ENCODE data around the gene TGFB3. TPM values are rescaled to one million over a fixed set of nuclear protein-coding genes. Genes with fewer than 3 reads are reported as not detected.

TGFB3 gene
- total RNA-seq, 6 experiments from 2014 or later, result 4.3 to 60.1 (median 6.5) TPM

- intact Hi-C loops (cut with DNase I), result loop anchor here (5.0 to 10.0 kb wide), 2 partner anchors 78 to 270 kb away; no protein-coding TSS in a partner anchor
- 1% methylated on average over 15 of the region's 77 CpGs for WGBS (ENCODE audit: insufficient coverage, low coverage, low lambda C conversion rate, missing lambda C conversion rate)
- peak; percentile 84 to 88 (median 87) for DNase-seq
These were observed 647 bp upstream of the TGFB3 start for GRCh38 chr14:75982266-75983018.

GRCh38 chr14:75980856-75981255, 939 bp downstream of the TGFB3 start:
- Histone ChIP-seq H3K4me3 (peak overlapping the region; percentile 3 to 67 (median 66)), H3K36me3 (no peaks in the 10 kb centered on the region), H3K27me3 (no peaks in the 10 kb centered on the region), H3K4me1 (peaks cover 0 to 32% (median 14%) of the 10 kb centered on the region in 4 donors), H3K27ac (peak overlapping the region; percentile 82 to 94 (median 84)), H3K9me3 (no peaks in the 10 kb centered on the region)
- intact Hi-C loops (cut with DNase I), result loop anchor here (5.0 to 10.0 kb wide), 2 partner anchors 76 to 269 kb away; no protein-coding TSS in a partner anchor
- no peak for ATAC-seq
- no peak for TF ChIP-seq POLR2A (IDR thresholded peaks at IDR 0.05)
- TF ChIP-seq, protein P1, sequence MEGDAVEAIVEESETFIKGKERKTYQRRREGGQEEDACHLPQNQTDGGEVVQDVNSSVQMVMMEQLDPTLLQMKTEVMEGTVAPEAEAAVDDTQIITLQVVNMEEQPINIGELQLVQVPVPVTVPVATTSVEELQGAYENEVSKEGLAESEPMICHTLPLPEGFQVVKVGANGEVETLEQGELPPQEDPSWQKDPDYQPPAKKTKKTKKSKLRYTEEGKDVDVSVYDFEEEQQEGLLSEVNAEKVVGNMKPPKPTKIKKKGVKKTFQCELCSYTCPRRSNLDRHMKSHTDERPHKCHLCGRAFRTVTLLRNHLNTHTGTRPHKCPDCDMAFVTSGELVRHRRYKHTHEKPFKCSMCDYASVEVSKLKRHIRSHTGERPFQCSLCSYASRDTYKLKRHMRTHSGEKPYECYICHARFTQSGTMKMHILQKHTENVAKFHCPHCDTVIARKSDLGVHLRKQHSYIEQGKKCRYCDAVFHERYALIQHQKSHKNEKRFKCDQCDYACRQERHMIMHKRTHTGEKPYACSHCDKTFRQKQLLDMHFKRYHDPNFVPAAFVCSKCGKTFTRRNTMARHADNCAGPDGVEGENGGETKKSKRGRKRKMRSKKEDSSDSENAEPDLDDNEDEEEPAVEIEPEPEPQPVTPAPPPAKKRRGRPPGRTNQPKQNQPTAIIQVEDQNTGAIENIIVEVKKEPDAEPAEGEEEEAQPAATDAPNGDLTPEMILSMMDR (IDR thresholded peaks at IDR 0.05), result no peak
- 58% methylated on average over 3 of the region's 8 CpGs for WGBS (ENCODE audit: insufficient coverage, low coverage, low lambda C conversion rate, missing lambda C conversion rate)
- DNase-seq, result no peak

More at GRCh38 chr14:75982266-75983018, 647 bp upstream of the TGFB3 start:
- peak overlapping the region; percentile 56 to 67 (median 66) for H3K4me3 ChIP-seq
- H3K27ac ChIP-seq, result peak overlapping the region; percentile 82 to 94 (median 84)
- H3K4me1 ChIP-seq, result peaks cover 0 to 33% (median 15%) of the 10 kb centered on the region in 4 donors
- no peaks in the 10 kb centered on the region for H3K36me3 ChIP-seq
- no peaks in the 10 kb centered on the region for H3K27me3 ChIP-seq
- TF ChIP-seq, protein P1 (IDR thresholded peaks at IDR 0.05), result peak; percentile 28 to 61 (median 56)
- TF ChIP-seq POLR2A (IDR thresholded peaks at IDR 0.05), result no peak
- peak; percentile 53 to 79 (median 74) for ATAC-seq
- H3K9me3 ChIP-seq, result no peaks in the 10 kb centered on the region

DNA sequence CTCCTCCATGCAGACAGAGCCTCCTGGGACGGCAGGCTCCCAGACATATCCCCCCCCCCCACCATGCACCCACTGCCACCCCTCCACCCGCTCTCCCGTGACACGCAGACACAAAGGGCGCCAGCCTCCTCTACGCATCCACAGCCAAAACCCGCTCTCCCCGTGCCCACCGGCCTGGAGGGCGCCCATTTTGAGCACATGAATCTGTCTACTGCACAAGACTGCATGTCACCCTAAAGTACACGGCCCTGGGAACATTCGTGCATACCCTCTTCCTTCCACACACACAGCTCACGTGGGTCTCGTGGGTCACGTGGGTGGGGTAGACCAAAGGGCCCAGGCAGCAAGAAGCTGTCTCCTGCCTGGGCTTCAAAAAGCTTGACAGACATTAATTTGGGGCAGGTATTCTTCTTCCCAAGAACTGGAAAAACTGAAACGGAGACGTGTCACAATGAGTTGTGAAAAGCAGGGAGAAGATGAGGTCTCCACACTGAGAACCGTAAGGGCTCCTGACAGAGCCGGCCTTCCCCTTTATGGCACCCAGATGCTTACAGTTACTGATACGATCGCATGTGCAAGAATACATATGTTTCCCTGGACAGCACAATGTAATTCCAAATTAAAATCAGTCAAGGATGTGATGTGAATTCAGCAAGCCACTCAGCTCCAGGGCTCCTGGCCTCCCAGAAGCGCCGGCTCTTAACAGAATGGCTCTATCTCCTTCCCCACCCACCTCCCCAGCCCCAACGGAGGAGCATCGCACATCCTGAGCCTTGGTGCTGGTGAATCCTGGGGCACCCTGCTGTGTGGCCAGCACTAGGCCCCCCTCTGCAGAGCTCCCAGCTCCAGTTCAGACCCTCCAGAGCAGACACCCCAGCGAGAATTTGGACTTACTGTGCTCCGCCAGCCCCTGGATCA, 1.9 kb downstream of the TGFB3 start:
- no peak for DNase-seq
- Histone ChIP-seq H3K4me1 (peaks cover 0 to 26% (median 11%) of the 10 kb centered on the region in 4 donors), H3K4me3 (peak overlapping the region; percentile 3 to 67 (median 66)), H3K27me3 (no peaks in the 10 kb centered on the region), H3K36me3 (no peaks in the 10 kb centered on the region), H3K9me3 (no peaks in the 10 kb centered on the region), H3K27ac (peak overlapping the region in 1 of 3 donors; percentile 11)
- WGBS (ENCODE audit: insufficient coverage, low coverage, low lambda C conversion rate, missing lambda C conversion rate), result 66% methylated on average over 24 of the region's 27 CpGs
- ATAC-seq, result no peak
- TF ChIP-seq, protein P1 (IDR thresholded peaks at IDR 0.05), result no peak
- TF ChIP-seq POLR2A (IDR thresholded peaks at IDR 0.05), result no peak
- intact Hi-C loops (cut with DNase I), result loop anchor here (5.0 to 10.0 kb wide), 4 partner anchors 73 to 275 kb away; no protein-coding TSS in a partner anchor

DNA sequence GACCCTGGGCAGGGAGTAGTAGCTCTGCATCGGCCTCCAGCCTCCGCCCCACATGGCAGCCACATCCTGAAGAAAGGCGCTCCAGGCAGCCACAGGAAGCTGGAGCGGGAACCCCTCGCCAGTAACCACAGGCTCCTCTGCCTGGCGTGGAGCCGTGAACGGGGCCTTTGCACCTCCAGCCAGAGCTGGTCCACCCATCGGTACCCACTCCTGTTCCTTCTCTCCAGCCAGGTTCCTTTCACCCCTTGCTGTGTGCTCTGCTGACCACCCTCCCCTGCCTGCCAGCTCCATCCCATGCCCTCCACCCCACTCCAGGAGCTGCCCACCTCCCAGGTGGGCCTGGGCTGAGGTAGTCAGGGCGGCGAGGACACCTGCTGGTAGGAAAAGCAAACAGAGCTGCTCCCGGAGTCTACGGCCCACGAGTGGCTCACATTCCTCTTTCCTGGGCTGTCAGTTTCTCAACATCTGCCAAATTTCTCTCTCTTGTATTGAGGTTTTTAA, 2.7 kb downstream of the TGFB3 start:
- Histone ChIP-seq H3K27ac (no peak overlapping the region), H3K4me1 (peaks cover 0 to 18% (median 7%) of the 10 kb centered on the region in 4 donors), H3K4me3 (peak overlapping the region in 2 of 3 donors; percentile 1 to 12), H3K36me3 (no peaks in the 10 kb centered on the region), H3K9me3 (no peaks in the 10 kb centered on the region), H3K27me3 (no peaks in the 10 kb centered on the region)
- 19% methylated on average over 5 of the region's 14 CpGs for WGBS (ENCODE audit: insufficient coverage, low coverage, low lambda C conversion rate, missing lambda C conversion rate)
- TF ChIP-seq, protein P1 (IDR thresholded peaks at IDR 0.05), result peak; percentile 27 to 46 (median 44)
- no peak for TF ChIP-seq POLR2A (IDR thresholded peaks at IDR 0.05)
- peak in 1 of 3 donors; percentile 34 for DNase-seq
- intact Hi-C loops (cut with DNase I), result loop anchor here (5.0 to 10.0 kb wide), 2 partner anchors 72 to 274 kb away; no protein-coding TSS in a partner anchor
- peak in 1 of 4 donors; percentile 15 for ATAC-seq
